Hematopoietic multipotent progenitor cell treated with erythropoietin and hydrocortisone succinate and interleukin-3 and kit ligand, for 15 days (in vitro differentiated cells): ENCODE results near the gene CHADL.
A peak's percentile ranks its signal among the peaks of the same experiment; 100 is the strongest.

Source experiments
- DNase-seq: peaks from one replicate; pipeline ENCODE4 v3.0.0-alpha.2; 2015; ENCODE audit warnings: low spot score

The CHADL gene

DNA sequence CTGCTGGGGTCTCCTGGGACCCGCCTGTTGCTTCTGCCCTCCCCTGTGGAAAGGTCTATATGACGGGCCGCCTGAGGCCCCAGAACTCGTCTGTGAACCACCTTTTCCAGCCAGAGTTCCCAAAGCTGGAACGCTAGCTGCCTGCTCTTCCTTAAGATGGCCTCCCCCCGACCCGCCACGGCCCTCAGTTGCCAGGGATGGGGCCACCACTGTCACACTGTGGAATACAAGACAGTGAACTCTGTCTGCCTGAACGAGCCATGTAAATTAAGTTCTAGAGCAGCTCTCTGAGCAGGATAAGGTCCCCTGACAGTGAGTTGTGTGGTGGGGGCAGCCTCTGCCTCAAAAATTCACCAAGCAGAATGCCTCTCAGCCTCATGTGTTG, 10.3 kb downstream of the CHADL start:
- no peak for DNase-seq

DNA sequence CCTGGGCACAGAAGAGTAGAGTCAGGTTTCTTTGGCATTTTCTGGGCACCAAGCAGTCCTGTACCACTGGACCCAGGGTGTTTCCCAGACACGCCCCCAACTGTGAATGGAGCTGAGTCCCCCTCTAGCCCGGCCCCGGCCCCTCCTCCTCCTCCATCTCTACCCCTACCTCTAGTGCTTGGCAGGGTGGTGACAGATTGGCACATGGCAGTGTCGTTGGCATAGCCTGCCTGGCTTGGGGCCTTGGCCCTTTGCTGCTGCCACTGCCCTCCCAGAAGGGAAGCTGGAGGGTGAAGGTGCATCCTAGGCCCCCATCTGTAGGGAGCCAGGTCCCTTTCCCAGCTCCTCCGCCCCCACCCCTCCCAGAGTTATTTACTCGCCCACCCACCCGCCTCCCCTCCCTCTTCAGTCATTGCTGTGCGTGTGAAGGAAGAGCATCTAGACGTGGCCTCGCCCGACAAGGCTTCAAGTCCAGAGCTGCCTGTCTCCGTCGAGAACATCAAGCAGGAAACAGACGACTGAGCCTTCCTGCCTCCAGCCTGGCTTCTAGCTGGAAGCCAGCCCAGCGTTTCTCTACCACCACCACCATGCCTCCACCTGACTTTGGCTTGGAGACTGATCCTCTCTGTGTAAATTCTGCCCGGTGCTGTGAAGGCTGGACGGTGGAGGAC, 10.9 kb downstream of the CHADL start:
- DNase-seq = no peak

DNA sequence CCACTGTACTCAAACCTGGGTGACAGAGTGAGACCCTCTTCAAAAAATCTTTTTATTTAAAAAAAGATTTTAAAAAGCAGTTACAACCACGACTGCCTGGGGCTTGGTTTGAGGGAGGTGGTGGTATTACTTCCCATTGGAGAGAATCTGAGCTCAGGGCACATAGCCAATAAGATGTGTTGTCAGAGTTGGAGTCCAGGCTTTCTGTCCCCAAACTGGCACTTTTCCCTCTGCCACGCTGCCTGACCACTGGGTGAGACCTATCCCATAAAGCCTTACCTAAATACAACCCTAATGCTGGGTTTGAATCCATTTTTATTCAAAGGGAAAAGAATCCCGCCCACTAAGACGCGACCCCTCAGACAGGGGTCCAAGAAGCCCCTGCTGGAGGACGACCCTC, 11.5 kb downstream of the CHADL start:
- DNase-seq = no peak

DNA sequence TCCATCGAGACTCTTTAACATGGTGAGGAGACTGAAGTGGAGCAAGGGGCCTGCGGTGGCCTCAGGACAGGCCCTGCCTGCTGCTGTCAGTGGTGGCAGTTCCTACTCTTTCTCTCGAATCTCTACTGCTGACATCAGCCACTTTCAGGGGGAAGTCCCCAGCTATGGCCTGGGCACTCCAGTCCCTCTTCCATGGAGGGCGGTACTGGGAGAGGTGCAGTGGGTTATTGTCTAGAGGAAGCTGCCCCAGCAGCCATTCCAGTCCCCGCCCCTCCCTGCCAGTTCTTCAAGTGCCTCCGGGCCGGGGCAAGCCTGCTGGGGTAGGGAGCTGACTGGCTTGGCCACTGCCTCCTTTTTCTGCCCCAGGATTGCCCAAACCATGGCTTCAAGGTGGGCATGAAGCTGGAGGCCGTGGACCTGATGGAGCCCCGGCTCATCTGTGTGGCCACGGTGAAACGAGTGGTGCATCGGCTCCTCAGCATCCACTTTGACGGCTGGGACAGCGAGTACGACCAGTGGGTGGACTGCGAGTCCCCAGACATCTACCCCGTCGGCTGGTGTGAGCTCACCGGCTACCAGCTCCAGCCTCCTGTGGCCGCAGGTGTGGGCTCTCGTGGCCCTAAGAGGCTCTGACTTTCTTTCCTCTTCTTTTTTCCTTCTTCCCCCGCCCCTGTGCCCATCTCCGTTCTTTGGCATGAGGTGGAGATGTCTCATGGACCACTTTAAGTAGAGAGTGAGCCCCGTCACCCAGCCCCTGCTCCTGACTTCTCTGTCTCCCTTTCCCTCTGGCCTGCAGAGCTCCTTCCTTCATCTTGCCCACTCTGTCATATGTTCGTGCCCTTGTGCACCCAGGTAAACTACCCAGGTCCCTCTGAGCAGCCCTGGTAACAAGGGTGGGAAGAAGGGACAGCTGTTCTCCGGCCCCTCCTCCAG, 13.7 kb downstream of the CHADL start:
- DNase-seq = no peak

DNA sequence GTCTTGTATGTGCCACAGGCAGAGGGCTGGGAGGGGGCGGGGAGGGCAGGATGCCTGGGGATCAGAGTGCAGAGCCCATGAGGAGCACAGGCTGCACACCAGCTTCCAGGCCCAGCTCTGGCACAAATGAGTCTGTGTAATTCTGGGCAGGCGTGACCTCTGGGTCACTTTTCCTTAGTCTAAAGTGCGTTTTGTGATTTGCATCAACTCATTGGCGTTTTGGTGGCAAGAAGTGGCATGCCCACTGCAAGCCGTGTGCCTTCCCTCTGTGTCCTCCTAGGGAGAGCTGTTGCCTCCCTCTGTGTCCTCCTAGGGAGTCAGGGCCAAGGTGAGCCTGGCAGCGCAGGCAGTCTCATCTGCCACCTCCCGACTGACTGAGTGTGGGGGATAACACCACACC, 17.2 kb downstream of the CHADL start:
- no peak for DNase-seq

- DNase-seq = no peak
These were observed 17.8 kb downstream of the CHADL start for GRCh38 chr22:41222846-41223507.

DNA sequence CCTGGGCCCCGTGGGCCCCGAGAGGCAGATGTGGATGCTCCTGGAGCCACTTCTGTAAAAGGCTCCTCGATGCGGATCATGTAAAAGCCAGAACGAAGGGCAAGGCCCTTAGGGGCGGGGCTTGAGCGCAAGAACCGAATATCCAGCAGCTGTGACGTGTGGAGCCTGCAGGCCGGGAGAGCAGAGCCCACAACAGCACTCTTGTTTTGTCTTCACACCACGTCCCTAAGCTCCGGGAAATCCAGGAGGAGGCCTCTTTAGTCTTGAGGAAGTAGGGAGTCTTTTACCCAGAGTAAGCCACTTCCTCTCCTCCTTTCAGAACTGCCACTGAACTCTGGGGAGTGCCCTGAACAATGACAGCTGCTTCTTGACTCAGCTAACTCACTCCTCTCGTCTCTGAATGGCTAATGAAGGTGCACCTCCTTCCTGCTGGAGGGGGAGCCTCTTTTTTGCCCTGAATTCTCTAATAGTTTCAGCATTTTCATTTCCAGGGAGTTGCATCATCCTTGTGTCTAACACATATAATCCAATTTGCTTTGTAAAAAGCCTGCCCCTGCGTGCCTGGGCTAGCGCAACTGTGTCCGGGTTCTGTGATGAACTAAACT, 23.1 kb downstream of the CHADL start:
- no peak for DNase-seq

- DNase-seq = no peak
These were observed 23.7 kb downstream of the CHADL start for GRCh38 chr22:41216984-41217383.

GRCh38 chr22:41215926-41216325, 24.8 kb downstream of the CHADL start:
- no peak for DNase-seq

DNA sequence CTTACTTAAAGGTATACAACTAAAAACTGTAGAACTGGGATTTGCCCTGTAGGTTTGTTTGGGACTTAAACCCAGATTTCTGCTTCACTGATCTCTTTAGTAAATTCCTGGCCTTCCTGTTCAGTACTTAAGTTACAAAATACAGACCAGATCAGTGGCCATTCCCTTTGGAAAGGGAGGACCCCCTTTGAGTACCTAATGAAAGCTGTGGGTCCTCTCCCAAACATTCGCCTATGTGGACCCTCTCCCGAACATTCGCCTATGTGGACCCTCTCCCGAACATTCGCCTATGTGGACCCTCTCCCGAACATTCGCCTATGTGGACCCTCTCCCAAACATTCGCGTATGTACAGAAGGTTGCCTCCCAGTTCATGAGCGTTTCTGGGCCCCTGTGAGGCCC, 25.3 kb downstream of the CHADL start:
- no peak for DNase-seq

DNA sequence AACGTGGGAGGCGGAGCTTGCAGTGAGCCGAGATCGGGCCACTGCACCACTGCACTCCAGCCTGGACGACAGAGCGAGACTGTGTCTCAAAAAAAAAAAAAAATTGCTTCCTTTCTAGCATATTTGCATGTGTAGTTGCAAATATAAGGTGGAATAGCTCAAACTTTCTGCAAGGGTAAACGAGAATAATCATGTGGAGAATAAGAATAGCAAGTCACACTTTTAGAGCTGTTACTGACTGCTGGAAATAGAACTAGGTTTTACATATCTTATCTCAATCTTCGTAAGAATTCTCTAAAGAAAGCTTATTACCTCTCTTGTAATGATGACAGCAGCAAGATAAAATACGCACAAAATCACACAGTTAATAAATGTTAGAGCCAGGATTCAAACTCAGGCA, 34.0 kb downstream of the CHADL start:
- DNase-seq = no peak

DNA sequence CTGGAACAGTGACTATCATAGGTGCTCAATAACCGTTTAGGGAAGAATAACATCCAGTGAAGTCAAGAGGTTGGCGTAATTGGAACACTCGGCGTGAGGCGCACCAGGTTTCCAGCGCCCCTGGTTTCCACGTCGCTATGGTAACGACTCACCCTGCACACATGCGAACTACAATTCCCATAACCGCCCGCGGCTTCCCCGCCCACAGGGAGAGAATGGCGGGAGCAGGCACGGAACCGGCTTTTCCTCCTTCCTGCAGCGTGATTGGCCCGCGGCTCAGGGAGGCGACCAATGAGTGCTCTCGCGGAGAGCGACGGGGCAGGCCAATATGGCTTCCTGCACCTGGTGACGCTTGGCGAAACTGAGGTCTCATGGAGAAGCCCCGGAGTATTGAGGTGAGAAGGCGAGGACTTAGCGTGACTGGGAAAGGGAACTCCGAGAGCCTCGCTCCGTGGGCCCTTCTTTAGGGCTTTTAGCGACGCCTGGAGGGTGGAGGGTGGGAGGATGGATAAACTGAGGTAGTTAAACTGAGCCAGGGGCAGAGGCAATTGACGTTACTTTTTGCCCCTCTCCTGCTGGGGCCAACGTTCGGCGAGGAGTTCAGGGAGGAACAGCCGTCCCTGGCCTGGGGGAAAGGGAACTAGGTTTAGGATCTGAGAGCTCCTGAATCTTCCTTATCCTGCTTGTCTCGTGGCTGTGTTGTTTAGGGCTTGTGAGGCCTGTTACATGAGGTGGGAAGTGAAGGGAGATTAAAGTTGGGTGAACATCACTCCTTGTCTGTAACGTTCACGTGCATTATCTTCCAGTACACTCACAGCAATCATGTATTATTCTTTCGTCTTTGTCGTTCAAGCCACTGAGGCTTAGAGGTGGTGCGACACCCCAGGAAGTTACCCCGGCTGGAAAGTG, 35.5 kb downstream of the CHADL start, which contains the start of gene L3MBTL2:
Gene L3MBTL2, plus strand, starts transcription at position 321 of the 909 bp plus-strand sequence. Its CDS starts 51 bp downstream, at position 372.
- peak; percentile 98 for DNase-seq

DNA sequence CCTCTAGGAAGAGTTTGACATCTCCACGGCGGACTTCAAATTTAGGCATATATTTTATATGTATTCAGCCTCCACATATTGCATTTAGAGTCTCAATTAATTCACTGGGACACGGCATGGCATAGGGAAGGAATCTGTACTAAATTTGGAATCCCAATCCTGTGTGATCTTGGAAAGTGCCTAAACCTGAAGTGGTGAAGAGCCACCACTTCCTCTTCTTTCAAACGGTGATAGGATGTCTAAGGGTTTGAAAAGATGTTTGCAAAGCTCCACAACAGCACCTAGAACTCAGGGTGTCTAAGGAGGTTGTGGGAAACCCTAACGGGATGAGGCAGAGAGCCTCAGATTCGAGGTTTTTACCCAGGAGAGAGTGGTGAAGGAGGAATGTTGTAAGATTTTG, 36.7 kb downstream of the CHADL start:
- no peak for DNase-seq

GRCh38 chr22:41203118-41203517, 37.6 kb downstream of the CHADL start:
- no peak for DNase-seq

- DNase-seq = no peak
These were observed 39.6 kb downstream of the CHADL start for GRCh38 chr22:41201141-41201540.

DNA sequence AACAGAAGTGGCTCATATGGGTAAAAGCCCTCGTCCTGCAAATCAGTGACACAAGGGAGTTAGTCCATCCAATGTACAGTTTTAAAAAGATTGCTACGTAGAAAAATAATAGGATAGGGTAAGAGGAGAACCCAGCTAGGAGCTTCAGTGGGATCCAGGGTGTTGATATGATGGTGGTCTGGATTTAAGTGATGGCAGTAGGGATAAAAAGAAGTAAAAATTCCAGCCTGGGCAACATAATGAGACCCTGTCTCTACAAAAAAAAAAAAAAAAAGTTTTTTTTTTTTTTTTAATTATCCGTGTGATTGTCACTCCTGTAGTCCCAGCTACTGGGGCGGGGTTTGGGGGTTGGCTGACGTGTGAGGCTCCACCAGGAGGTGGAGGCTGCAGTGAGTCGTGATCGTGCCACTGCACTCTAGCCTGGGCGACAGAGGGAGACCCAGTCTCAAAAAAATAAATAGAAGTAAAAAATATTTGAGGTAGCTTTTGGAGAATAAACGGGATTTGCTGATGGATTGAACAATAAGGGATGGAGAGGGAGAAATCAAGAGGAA, 42.6 kb downstream of the CHADL start:
- peak; percentile 41 for DNase-seq

GRCh38 chr22:41197038-41197972, 43.4 kb downstream of the CHADL start:
- peak; percentile 78 for DNase-seq

DNA sequence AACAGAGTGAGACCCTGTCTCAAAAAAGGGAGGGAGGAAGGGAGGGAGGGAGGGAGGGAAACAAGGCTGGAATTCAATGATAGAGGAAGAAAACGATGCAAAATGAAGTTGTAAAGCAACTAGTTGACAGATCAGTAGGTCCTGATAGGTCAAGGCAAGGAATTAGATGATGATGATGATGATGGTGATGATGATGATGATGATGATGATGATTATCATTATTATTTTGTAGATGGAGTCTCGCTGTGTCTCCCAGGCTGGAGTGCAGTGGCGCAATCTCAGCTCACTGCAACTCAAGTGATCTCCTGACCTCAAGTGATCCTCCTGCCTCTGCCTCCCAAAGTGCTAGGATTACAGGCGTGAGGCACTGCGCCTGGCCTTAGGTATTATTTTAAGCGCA, 46.9 kb downstream of the CHADL start:
- DNase-seq = no peak

DNA sequence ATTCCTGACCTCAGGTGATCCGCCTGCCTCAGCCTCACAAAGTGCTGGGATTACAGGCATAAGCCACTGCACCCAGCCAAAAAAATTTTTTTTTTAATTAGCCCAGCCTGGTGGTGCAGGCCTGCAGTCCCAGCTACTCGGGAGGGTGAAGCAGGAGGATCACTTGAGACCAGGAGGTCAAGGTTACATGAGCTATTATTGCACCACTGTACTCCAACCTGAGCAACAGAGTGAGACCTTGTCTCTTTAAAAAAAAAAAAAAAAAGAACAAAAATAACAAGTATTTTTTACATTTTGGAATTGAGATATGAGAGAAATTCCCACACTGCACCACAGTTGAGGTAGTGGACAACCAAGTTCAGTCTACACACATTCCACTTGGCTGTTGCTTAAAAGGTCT, 49.3 kb downstream of the CHADL start:
- DNase-seq = no peak

DNA sequence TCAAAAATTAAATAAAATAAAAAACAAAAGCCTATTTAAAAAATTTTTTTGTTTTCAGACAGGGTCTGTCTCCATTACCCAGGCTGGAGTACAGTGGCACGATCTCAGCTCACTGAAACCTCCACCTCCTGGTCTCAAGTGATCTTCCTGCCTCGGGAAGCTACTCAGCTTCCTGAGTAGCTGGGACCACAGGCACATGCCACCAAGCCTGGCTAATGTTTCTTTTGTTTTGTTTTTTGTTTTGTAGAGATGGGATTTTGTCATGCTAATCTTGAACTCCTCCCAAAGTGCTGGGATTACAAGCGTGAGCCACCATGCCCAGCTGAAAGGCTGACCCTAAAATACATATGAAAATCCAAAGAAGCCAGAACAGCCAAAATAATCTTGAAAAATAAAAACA, 56.1 kb downstream of the CHADL start:
- DNase-seq = no peak
